KMS-11 (cell line): ENCODE results near the gene ANGPTL7.

Source experiments
- H2AFZ ChIP-seq: fragments of 200-600 bp; sonication (generic); 2 replicates; pipeline ENCODE4 v1.6.1; 2016; ENCODE audit warnings: antibody characterized with exemption, mixed run types, low read depth
- H3K27ac ChIP-seq: fragments of 200-600 bp; sonication (generic); 2 replicates; pipeline ENCODE4 v1.6.1; 2016; ENCODE audit warnings: mild to moderate bottlenecking, mixed run types
- H3K27me3 ChIP-seq: fragments of 200-600 bp; sonication (generic); 2 replicates; pipeline ENCODE4 v1.6.1; 2017; ENCODE audit warnings: mild to moderate bottlenecking, low read depth, mixed run types, moderate library complexity; ENCODE audit not compliant: insufficient read depth
- H3K36me3 ChIP-seq: fragments of 200-600 bp; sonication (generic); 2 replicates; pipeline ENCODE4 v1.6.1; 2017; ENCODE audit warnings: mild to moderate bottlenecking, mixed run types; ENCODE audit not compliant: insufficient read depth
- H3K4me1 ChIP-seq: fragments of 200-600 bp; sonication (generic); 2 replicates; pipeline ENCODE4 v1.6.1; 2016; ENCODE audit warnings: mild to moderate bottlenecking, low read depth, mixed run types; ENCODE audit not compliant: poor library complexity, severe bottlenecking
- H3K4me2 ChIP-seq: fragments of 200-600 bp; sonication (generic); 2 replicates; pipeline ENCODE4 v1.7.0; 2016; ENCODE audit warnings: mild to moderate bottlenecking, mixed run types
- H3K4me3 ChIP-seq: fragments of 200-600 bp; sonication (generic); IDR thresholded peaks from 2 replicates; pipeline ENCODE4 v1.6.1; 2017; ENCODE audit warnings: low read depth, low read length, mixed read lengths; ENCODE audit not compliant: insufficient read depth
- H3K79me2 ChIP-seq: fragments of 200-600 bp; sonication (generic); 2 replicates; pipeline ENCODE4 v1.6.1; 2016; ENCODE audit warnings: low read depth, mixed run types; ENCODE audit not compliant: insufficient read depth
- H3K9ac ChIP-seq: fragments of 200-600 bp; sonication (generic); 2 replicates; pipeline ENCODE4 v1.6.1; 2016; ENCODE audit warnings: mild to moderate bottlenecking, mixed run types
- H4K20me1 ChIP-seq: fragments of 200-600 bp; sonication (generic); 2 replicates; pipeline ENCODE4 v1.6.1; 2016; ENCODE audit warnings: mild to moderate bottlenecking, mixed run types; ENCODE audit not compliant: insufficient read depth
- TF ChIP-seq, protein P1 (sequence below): fragments of 200-600 bp; sonication (generic); conservative IDR thresholded peaks from 2 replicates; pipeline ENCODE4 v1.6.1; 2017; ENCODE audit warnings: low read depth, mild to moderate bottlenecking, antibody characterized with exemption, low read length, moderate library complexity, mixed read lengths

Gene ANGPTL7

DNA sequence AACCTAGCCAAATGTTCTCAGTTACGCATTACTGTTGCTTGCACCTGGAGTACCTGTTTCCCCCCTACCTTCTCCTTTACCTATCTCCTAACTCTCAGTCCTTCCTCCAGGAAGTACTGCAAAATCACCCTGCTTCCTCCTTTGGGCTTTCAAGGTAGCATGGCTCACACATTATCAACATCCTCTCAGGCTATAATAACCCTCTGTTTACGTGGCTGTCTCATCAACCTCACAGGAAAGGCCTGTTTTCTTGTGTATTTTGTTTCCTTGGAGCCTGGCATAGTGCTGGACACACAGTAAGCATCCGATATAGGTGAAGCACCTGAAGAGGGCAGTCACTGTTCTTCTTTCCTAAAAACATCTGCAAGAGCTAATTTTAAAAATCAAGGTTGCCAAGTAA is 32.7 kb upstream of the ANGPTL7 start:
- Histone ChIP-seq H2AFZ (no peak overlapping the region), H3K36me3 (0 out of 2 replicates have a peak, but pooled peaks cover 4% of the 10 kb centered on the region)

GRCh38 chr1:11156963-11157362 is 32.2 kb upstream of the ANGPTL7 start:
- no peak overlapping the region for H3K4me3 ChIP-seq
- no peak overlapping the region for H3K27ac ChIP-seq
- 0 out of 2 replicates have a peak, but pooled peaks cover 4% of the 10 kb centered on the region for H3K36me3 ChIP-seq

More for the DNA sequence above, 32.7 kb upstream of the ANGPTL7 start:
- TF ChIP-seq, protein P1, sequence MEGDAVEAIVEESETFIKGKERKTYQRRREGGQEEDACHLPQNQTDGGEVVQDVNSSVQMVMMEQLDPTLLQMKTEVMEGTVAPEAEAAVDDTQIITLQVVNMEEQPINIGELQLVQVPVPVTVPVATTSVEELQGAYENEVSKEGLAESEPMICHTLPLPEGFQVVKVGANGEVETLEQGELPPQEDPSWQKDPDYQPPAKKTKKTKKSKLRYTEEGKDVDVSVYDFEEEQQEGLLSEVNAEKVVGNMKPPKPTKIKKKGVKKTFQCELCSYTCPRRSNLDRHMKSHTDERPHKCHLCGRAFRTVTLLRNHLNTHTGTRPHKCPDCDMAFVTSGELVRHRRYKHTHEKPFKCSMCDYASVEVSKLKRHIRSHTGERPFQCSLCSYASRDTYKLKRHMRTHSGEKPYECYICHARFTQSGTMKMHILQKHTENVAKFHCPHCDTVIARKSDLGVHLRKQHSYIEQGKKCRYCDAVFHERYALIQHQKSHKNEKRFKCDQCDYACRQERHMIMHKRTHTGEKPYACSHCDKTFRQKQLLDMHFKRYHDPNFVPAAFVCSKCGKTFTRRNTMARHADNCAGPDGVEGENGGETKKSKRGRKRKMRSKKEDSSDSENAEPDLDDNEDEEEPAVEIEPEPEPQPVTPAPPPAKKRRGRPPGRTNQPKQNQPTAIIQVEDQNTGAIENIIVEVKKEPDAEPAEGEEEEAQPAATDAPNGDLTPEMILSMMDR, result no peak
- H3K4me2 ChIP-seq, result no peak overlapping the region
- no peaks in the 10 kb centered on the region for H3K27me3 ChIP-seq
- no peaks in the 10 kb centered on the region for H4K20me1 ChIP-seq
- H3K27ac ChIP-seq, result no peak overlapping the region
- H3K9ac ChIP-seq, result no peak overlapping the region
- H3K79me2 ChIP-seq, result no peaks in the 10 kb centered on the region
- H3K4me1 ChIP-seq, result no peaks in the 10 kb centered on the region
- no peak overlapping the region for H3K4me3 ChIP-seq

DNA sequence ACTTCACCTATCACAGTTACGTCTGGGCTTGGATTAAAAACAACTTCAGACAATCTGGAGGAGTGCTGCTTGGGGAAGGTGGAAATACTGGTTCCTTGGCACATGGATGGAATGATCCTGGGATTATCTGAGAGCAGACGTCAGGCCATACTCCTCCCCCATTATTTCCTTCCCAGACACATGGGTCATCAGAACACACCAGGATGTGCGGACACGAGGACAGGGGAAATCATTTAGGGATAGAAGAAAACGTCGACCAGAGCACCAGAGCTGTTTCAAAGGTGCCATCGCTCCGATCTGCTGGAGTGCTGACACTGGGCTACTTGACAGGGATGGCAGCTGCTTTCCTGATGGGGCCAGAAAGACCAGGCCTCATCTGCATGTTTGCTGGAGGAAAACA is 31.8 kb upstream of the ANGPTL7 start:
- Histone ChIP-seq H4K20me1 (no peaks in the 10 kb centered on the region), H3K4me3 (no peak overlapping the region), H3K9ac (no peak overlapping the region), H3K4me2 (no peak overlapping the region), H3K36me3 (0 out of 2 replicates have a peak, but pooled peaks cover 4% of the 10 kb centered on the region), H3K4me1 (no peaks in the 10 kb centered on the region), H3K79me2 (no peaks in the 10 kb centered on the region), H3K27me3 (no peaks in the 10 kb centered on the region), H2AFZ (no peak overlapping the region), H3K27ac (no peak overlapping the region)
- TF ChIP-seq, protein P1, result no peak

More at GRCh38 chr1:11156963-11157362, 32.2 kb upstream of the ANGPTL7 start:
- no peaks in the 10 kb centered on the region for H4K20me1 ChIP-seq
- H3K9ac ChIP-seq, result no peak overlapping the region
- H3K79me2 ChIP-seq, result no peaks in the 10 kb centered on the region
- no peaks in the 10 kb centered on the region for H3K27me3 ChIP-seq
- no peak overlapping the region for H2AFZ ChIP-seq
- no peak overlapping the region for H3K4me2 ChIP-seq
- TF ChIP-seq, protein P1, result no peak
- no peaks in the 10 kb centered on the region for H3K4me1 ChIP-seq

GRCh38 chr1:11157867-11158266 is 31.3 kb upstream of the ANGPTL7 start:
- no peaks in the 10 kb centered on the region for H4K20me1 ChIP-seq
- H3K79me2 ChIP-seq, result no peaks in the 10 kb centered on the region
- H3K4me3 ChIP-seq, result no peak overlapping the region
- H3K27ac ChIP-seq, result no peak overlapping the region
- TF ChIP-seq, protein P1, result no peak
- H2AFZ ChIP-seq, result no peak overlapping the region
- no peak overlapping the region for H3K9ac ChIP-seq
- H3K4me1 ChIP-seq, result no peaks in the 10 kb centered on the region
- 0 out of 2 replicates have a peak, but pooled peaks cover 3% of the 10 kb centered on the region for H3K36me3 ChIP-seq
- H3K27me3 ChIP-seq, result no peaks in the 10 kb centered on the region
- H3K4me2 ChIP-seq, result no peak overlapping the region
